ENCODE data around the gene C18orf54.

GRCh38 chr18:54378057-54378456, 20.4 kb downstream of the C18orf54 start:
- TF ChIP-seq CTCF (conservative IDR thresholded peaks at IDR 0.05 in 1 of 2, IDR thresholded peaks at IDR 0.05 in 1 of 2; ENCODE audit: low read depth in 1 of 2, low read length in 2 of 2) (no peak), EZH2 (IDR thresholded peaks at IDR 0.05; ENCODE audit: low read length, missing control alignments) (no peak)
